Mesangial cell (primary cell): ENCODE measurements around the gene RPL14. TPM values are rescaled to one million over a fixed set of nuclear protein-coding genes. Genes with fewer than 3 reads are reported as not detected.

Experiments
- total RNA-seq: library from RNA; depleted of rRNA; stranded (reverse); fragments of >200 nt; gene quantifications from 2 replicates; pipeline ENCODE4 v1.2.3, GENCODE V29; 2015

Gene RPL14
- total RNA-seq: 277 and 295 TPM in 2 replicates

DNA sequence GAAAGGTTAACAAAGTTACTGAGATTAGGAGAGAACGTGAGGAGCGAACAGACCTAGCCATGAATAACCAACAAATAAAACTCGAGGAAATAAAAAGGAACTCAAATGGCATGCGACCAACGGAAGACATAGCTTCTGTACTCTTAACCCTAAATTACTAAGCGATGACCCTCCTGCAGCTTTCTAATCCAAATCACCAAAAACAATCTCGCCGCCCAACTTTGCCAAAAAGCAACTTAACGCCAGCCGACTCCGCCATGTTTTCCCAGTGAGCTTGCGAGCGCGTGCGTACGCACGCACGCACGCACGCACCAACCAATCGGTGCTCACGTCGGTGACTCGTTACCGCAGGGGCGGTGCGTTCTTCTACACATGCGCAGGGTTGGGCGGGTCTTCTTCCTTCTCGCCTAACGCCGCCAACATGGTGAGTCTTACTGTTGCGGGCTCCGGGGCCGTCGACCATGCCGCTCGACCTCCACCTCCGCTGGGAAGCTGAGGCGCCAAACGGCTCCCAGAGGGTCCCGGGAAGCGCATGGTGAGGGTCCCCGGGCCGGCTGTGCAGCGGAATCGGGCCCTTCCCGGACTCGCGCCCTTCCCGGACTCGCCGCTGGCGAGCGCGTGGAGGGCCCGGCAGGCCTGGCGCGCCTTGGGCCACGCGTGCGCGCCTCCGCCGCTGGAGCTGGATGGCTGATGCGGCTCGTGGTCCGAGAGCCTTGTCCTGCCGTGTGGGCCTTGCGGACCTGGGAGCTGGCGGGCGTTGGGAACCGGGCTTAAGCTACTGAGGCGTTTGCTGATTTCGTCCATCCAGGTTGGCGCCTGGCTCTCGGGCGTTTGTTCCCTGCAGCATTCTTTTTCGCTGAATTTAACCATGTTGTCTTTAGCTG is at the start of gene RPL14:
RPL14 (plus strand) TSS at position 400 of the 884 bp plus-strand sequence; CDS start at position 533, 133 bp downstream.

DNA sequence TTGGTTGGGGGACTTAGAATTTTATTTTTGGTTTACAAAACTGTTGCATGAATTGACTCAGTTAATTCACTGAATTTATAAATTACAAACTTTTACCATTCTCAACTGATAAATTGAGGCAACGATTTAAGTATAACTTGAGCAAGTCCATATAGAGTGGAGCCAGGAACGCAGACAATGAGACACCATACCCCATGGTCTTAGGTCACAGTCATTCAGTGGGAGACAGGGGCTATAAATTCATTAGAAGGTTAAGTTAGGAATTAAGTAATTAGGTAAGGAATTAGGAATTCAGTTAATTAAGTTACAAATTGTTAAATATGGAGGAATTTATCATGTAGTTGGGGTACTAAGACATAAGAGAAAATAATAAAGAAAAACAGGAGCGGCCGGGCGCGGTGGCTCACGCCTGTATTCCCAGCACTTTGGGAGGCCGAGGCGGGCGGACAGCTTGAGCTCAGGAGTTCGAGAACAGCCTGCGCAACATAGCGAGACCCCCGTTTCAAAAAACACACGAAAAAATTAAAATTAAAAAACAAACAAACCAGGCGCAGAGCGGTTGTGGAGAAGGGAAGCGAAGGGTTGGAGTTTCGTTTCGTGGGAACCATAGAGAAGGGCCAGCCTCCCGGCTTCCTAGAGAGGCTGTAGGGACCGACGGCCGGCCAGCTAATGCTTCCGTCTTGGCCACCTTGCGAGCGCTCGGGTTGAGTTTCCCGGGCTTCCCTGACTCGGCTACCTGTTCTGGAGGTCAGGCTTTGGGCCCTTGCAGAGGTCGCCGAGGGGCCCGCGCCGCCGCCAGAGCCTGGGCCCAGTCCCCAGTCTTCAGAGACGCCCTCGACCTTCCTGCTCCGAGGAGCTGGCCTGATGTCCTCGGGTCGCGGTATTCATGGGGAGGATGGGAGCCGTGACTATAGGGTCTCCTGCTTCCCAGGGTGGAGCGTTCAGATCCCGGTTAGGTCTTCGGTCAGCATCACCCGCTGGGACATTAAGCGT is 19.6 kb downstream of the RPL14 start, which contains the start of gene ZNF619:
ZNF619 (plus strand) TSS at position 645 of the 993 bp plus-strand sequence. CDS start 858 bp downstream, outside the sequence.

DNA sequence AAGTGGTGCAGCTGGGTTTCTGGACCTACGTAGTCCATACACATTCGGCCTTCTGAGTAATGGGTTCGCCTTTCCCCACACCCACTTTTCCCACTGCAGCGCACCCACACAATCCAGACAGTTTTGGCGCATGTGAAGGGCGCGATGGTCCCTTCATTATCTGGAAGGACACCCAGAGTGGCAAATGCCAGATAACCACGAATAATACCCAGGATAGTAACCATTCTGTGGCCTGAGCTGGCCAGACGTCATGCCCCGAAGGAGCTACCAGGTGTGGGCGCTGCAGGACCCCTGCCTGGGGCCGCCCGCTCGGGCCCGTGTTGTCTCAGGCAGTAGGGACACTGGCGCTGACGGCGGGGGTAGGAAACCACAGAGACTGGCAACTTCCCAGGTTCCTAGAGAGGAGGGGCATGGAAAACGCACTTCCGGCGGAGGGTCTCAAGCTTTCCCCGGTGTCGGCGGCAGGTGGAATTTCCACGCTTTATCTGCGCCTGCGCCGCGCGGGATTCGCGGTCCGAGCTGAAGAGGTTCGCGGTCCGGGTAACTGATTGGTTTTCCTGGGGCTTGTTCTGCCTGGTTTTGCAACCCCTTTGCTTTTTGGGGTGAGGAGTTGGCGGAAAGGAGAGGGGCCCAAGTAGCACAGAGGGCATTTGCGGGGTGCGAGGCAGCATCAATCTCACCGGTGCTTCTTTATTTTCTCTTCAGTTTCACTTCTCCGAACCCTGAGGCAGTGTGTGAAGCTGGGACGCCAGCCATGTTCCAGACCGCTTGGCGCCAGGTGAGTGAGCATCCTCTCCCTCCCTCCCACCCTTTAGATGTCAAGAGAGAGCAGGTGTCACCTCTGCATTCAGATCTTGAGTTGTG is 48.7 kb downstream of the RPL14 start, which contains the start of gene ZNF620:
ZNF620 (plus strand) TSS at position 441 of the 864 bp plus-strand sequence; CDS start at position 755, 314 bp downstream.

Other genes with a start within 250 kb of the RPL14 start
- gene EIF1B, start 147.6 kb upstream of the RPL14 start, total RNA-seq: 12.4 and 13.3 TPM in 2 replicates
- under 0.01 and 0.25 TPM in 2 replicates for gene ENTPD3, start 70.2 kb upstream of the RPL14 start, total RNA-seq
- 3.5 and 3.6 TPM in 2 replicates for gene ZNF619, start 19.8 kb downstream of the RPL14 start, total RNA-seq
- 1.8 and 3.3 TPM in 2 replicates for gene ZNF620, start 48.7 kb downstream of the RPL14 start, total RNA-seq
- 5.9 and 10.3 TPM in 2 replicates for gene ZNF621, start 67.6 kb downstream of the RPL14 start, total RNA-seq